Umbilical cord (tissue), 2 donors: Measurements from ENCODE around the gene ROR1. TPM values are rescaled to one million over a fixed set of nuclear protein-coding genes. Genes with fewer than 3 reads are reported as not detected.
A peak's percentile ranks its signal among the peaks of the same experiment; 100 is the strongest.

Experiments
- DNase-seq: peaks from one replicate; pipeline ENCODE4 v3.0.0-alpha.2; 2015; ENCODE audit warnings: low spot score
- total RNA-seq: library from RNA; depleted of rRNA; stranded (reverse); fragments of >200 nt; gene quantifications from one replicate; pipeline ENCODE4 v1.2.3, GENCODE V29; 2014; ENCODE audit warnings: low replicate concordance; ENCODE audit not compliant: insufficient read depth

The ROR1 gene
- total RNA-seq, 1 donor from 2014 or later = 22.4 TPM

DNA sequence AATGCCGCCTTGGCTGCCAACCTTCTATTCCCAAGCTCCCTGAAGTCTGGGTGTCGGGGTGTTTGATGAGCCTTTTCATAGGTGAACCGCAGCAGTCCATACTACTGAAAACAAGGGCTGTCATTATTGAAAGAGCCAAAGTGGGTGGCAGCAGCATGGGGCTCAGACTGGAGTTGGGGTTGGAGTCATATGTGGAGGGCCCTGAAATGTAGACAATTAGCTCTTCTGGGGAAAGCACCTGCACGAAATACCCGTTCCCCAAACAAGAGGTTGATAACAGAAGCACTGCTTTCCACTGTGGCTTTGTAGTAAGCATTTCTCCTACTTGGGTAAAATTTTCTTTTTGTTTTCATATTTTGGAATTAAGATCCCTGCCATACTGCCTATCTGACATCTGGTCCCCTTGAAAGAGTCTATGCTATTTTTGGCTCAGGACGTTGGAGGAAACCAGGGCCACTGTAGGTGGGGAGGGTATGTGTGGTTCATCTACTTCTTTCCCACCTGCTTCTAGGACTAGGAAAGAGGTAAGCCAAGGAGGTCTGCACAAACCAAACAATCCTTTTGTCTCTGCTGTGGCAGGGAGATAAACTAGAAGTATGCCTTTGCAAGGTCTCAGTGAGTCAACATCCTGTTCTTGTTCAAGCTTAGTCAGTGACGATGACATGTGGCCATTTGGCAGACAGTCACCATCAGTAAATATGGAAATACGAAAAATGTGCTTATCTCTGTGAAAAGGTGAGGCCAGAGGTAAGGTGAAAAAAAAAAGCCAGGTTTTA, 232.6 kb downstream of the ROR1 start:
- DNase-seq = no peak

DNA sequence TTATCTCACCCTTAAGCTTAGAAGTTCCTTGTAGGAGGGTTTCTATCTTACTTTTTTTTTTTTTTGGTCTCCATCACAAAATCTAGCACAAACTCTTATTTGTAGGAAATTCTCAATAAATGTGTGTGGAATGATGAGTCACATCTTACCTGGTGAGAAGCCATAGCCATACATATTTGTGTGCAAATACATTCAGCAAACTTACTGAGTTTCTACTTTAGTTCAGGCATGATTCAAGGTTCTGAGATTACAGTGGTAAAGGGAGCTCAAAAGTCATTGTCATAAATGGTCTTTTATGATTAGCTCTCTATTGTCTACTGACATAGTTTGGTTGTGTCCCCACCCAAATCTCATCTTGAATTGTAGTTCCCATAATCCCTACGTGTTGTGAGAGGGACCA, 236.5 kb downstream of the ROR1 start:
- no peak for DNase-seq

DNA sequence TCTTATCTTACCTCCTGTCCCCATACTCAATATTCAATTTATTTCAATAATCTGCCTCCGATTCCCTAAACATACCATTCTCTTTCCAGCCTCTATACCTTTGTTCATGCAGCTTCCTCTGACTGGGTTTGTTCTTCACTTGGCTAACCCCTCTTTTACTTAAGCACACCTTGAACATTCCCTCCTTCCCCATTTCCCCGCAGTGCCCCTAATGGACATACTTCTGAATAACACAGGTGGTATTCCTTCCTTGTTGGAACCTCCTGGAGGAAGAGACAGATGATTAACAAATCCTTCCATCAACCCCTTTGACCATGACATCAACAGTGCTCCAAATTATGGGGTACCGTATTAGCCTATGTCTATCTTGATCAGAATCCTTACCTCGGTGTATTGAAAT, 239.6 kb downstream of the ROR1 start:
- no peak for DNase-seq

DNA sequence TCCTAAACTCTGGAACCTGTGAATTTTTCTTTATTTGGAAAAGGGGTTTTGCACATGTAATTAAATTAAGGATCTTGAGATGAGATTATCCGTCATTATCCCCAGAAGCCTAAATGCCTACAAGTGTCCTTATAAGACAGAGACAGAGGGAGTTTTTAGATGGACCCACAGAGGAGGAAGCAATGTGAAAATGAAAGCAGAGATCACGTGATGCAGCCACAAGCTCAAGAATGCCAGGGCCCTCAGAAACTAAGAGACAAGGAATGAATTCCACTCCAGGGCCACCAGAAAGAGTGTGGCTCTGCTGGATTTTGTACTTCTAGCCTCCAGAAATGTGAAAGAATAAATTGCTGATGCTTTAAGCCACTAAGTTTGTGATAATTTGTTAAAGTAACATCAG, 246.0 kb downstream of the ROR1 start:
- peak; percentile 78 for DNase-seq

DNA sequence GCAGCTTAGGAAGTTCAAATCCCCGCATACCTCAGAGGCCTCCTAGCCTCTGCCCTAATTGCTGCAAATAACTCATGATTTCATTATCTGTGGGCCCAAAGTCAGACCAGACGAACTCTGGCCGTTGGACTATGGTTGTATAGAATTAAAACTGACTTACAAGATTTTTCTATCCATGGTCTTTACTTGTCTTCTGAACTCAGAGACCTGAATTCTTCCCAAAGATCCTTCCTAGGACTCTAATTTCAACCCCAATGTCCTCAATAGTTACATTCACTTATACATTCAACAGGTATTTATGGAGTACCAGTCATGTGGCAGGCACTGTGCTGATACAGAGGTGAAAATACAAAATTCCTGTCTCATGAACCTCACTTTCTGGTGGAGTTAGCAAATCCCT, 247.2 kb downstream of the ROR1 start:
- DNase-seq = no peak

DNA sequence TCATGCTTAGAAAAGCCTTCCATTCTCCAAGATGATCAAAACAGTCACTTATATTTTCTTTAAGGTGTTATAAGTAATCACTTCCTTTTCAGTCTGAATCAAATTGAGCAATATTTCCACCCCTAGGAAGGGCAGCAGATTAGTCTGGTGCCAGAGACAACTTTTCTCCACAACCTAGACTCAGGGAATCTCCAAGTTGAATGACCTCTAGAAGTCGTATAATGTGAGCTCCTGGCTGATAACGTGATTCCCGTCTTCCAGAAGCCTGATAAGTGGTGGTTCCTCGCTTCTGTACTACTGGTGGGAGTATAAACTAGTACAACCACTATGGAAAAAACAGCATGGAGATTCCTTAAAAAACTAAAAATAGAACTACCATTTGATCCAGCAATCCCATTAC, 251.2 kb downstream of the ROR1 start:
- no peak for DNase-seq

GRCh38 chr1:64029037-64029436, 255.2 kb downstream of the ROR1 start:
- DNase-seq = no peak

GRCh38 chr1:64030411-64030810, 256.6 kb downstream of the ROR1 start:
- DNase-seq = no peak

DNA sequence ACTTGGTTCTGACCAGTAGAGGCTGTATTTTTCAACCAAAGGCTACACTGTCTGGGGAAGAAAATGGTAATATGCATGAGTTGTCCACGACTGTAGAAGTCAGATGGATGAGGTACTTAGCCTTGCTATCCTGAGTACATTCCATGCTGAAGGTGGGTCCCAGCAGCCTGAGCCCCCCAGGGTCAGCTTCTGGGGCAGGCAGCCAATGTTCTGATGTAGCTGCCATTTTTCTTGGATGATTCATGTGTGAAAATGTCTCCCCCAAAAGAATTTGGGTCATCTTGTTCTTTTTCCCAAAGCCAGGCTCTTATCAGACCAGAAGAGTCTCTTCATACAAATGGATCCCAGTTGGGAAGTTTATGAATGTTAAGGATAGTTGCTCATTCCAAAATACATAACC, 257.4 kb downstream of the ROR1 start:
- DNase-seq = peak; percentile 54

DNA sequence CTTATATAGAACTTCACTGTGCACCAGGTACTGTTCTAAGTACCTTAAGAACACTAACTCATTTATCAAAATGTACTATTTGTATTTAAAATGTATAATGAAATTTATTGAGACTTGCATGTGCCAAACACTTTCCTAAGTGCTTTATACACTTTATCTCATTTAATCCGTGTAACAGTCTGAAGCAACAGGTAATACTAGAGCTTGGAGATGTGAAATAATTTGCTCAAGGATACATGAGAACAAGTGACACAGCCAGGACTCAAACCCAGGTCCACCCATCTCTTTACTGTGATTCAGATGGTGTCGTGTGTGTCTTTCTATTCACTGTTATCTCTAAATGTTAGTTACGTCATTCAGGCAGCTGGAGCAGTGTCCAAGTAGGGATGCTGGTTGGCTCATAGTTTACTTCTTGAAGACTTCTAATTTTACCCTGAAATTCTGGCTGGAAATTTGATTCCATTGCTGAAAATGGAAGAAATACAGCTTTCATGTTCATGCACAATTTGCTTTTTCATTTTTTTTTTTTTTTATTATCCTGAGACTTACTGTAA, 259.9 kb downstream of the ROR1 start:
- DNase-seq = peak; percentile 57

GRCh38 chr1:64036549-64036948, 262.7 kb downstream of the ROR1 start:
- no peak for DNase-seq

GRCh38 chr1:64038119-64038518, 264.3 kb downstream of the ROR1 start:
- peak; percentile 64 for DNase-seq

- no peak for DNase-seq
Measured at GRCh38 chr1:64038965-64039364, 265.1 kb downstream of the ROR1 start.

DNA sequence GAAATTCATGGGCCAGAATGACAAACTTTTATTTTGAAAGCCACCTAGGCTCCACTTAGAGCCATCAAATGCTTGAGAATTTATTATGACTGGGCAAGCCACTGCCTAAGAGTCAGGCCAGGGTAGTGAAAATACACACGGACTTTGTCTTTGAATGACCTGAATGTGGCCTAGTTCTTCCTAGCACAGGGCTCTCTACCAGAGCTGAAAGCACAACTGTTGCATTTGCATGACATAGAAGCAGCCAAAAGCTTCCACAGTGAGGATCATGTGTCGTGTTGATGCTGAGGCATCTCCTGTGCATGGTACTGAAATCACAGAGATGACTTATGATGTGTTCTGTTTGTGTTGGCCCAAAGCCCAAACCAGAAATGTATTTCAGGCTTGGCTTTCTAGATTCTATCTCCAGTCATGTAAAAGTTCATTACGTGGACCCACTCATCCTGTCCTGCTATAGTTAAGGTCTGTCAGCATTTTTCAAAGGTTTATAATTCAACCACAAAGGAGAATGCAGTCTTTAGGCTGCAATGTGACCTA, 265.6 kb downstream of the ROR1 start:
- DNase-seq = peak; percentile 98

DNA sequence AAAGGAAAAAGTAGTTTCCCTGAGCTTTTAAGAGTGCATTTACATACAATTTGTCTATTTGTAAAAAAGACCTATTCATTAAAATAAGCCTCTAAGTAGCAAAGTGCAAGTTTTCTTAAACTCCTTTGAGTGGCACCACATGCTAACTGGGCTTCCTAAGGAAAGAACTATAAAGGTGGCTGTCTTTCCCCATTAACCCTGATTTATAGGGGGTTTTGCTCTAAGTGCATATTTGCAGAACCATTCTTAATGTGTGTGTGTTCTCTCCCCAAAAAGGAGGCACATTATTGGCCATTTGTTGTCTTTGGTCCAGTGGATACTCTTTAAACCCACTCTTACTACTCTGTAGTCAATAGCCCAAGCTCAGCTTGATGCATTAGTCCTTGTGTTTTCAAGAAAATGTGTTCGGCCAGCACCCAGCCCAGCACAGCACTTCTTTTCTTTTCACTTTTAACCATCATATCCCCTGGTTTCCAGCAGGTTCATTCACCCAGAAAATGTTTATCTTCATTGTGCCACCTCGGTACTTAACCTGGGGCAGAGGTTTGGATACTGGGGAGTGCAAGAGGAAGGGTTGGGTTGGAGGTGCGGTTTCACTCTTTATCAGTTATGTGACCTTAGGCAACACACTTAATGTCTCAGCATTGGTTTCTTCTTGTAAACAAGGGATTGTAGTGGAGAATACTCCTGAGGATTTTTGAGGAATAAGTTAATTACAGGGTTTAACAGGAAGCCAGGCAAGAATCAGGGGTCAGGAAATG, 267.7 kb downstream of the ROR1 start:
- DNase-seq = no peak

GRCh38 chr1:64042331-64043100, 268.7 kb downstream of the ROR1 start:
- DNase-seq = peak; percentile 97

- DNase-seq = peak; percentile 31
Measured at GRCh38 chr1:64043288-64043687, 269.5 kb downstream of the ROR1 start.

DNA sequence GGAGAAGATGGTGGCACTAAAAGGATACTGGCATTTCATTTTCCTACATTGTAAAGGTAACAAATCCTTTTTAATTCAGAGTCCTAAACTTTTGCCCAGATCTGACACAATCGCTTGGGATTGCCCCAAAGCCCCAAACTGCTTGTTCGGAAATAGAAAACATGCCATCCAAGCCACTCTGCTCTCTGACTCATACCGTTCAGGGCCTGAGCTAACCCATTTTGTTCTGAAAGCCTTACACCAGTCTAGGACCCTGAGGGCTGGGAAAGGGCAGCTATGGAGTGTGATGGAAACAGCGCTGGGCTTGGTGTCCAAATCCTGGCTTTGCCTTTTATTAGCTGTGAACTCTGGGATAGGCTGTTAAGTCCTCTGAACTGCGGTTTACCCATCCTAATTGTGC, 270.2 kb downstream of the ROR1 start:
- DNase-seq = peak; percentile 39

GRCh38 chr1:64046243-64046642, 272.4 kb downstream of the ROR1 start:
- no peak for DNase-seq

DNA sequence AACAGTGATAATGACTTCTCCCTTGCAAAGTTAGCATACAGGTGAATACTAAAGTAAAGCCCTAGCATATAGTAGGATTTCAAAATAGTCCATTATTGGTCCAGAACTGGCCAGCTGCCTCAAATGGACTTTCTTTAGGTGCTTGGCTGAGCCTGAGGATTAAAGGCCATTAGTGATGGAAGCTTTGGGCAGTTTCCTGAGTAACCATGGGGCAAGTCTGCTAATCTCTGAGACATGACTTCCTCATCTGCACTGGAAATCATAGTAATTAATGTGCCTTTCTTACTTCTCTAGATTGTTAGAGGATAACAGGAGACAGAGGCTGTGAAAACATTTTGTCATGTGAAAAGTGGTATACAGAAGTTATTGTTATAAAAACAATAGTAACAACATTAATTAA, 273.1 kb downstream of the ROR1 start:
- DNase-seq = no peak

- no peak for DNase-seq
Measured at GRCh38 chr1:64047549-64047996, 273.8 kb downstream of the ROR1 start.
